ENCODE data around the gene GPALPP1. TPM values are rescaled to one million over a fixed set of nuclear protein-coding genes. Genes with fewer than 3 reads are reported as not detected.

GPALPP1 gene
- total RNA-seq, result 10 to 100 TPM; 28.8 to 30.7 TPM

GRCh38 chr13:44989071-44989889 is at the start of gene GPALPP1, which contains the start of gene NUFIP1:
TSS of gene GPALPP1 (plus strand) at chr13:44989538. CDS start at chr13:44989655, 117 bp downstream.
TSS of gene NUFIP1 (minus strand) at chr13:44989471. CDS start at chr13:44989436, 35 bp downstream.

Other genes with a start within 250 kb of the GPALPP1 start
- 1 to 10 TPM; 5.0 to 5.1 TPM for gene NUFIP1, start 67 bp upstream of the GPALPP1 start, total RNA-seq
- 10 to 100 TPM; 15.5 to 16.3 TPM for gene GTF2F2, start 131.0 kb downstream of the GPALPP1 start, total RNA-seq
- not detected for gene KCTD4, start 211.5 kb downstream of the GPALPP1 start, total RNA-seq

Data from activated naive CD4-positive, alpha-beta T cell treated with anti-CD3 and anti-CD28 coated beads, Interleukin-2, amount 10 ng/mL, durations not matched to agents 5 hours and 36 hours (primary cell).